Measurements from ENCODE around the gene PLAC8L1.

PLAC8L1 gene

GRCh38 chr5:146041180-146041789 lies 64.1 kb downstream of the PLAC8L1 start:
- DNase-seq = no peak

GRCh38 chr5:146040527-146040926 lies 64.8 kb downstream of the PLAC8L1 start:
- DNase-seq = no peak

GRCh38 chr5:146039420-146039819 lies 66.0 kb downstream of the PLAC8L1 start:
- DNase-seq = no peak

GRCh38 chr5:146034605-146035004 lies 70.8 kb downstream of the PLAC8L1 start:
- no peak for DNase-seq
